HCT116 (cell line): ENCODE data around the gene MACROH2A1. TPM values are rescaled to one million over a fixed set of nuclear protein-coding genes. Genes with fewer than 3 reads are reported as not detected.

ENCODE experiments used
- ATAC-seq: fragments of 200-7000 bp; cut with Tn5 transposase; 2 replicates; pipeline ENCODE4 v1.9.1; 2020; ENCODE audit warnings: mild to moderate bottlenecking, moderate library complexity
- BruUV-seq: library from RNA; stranded (reverse); fragments of 400-500 nt; replicated peaks from 2 replicates; lab custom pipeline; 2021; lab: Mats Ljungman, UMichigan
- CTCF ChIA-PET: fragments of 300-600 bp; sonication (Branson Sonifier 250); formaldehyde crosslinking; loops from one replicate; lab custom pipeline; 2021; ENCODE audit warnings: antibody characterized with exemption; lab: Charles Lee
- POLR2A ChIA-PET: fragments of 300-600, 350-600 bp; sonication (Branson Sonifier 250); formaldehyde crosslinking; loops from one replicate; lab custom pipeline; 2021; ENCODE audit warnings: antibody characterized with exemption; lab: Charles Lee
- RAD21 ChIA-PET, 2 experiments: fragments of 300-600 bp; sonication (Branson Sonifier 250); formaldehyde crosslinking; loops; one replicate each; lab custom pipeline; 2023; ENCODE audit warnings: low total read pairs in 2 of 2; ENCODE audit not compliant: uncharacterized antibody in 2 of 2, unreplicated experiment in 2 of 2, low non-redundant PET in 1 of 2; lab: Charles Lee
- DNase-seq: peaks from one replicate; pipeline ENCODE4 v3.0.0-alpha.2; 2010; ENCODE audit warnings: low read depth, low spot score
- H2AFZ ChIP-seq: fragments of 200-600 bp; shearing (Covaris generic), sonication (generic); 2 replicates; pipeline ENCODE4 v1.6.1; 2017; ENCODE audit warnings: low read depth, mixed run types, mixed read lengths, antibody characterized with exemption, low read length; ENCODE audit not compliant: poor library complexity, severe bottlenecking
- H3K27ac ChIP-seq: 2 replicates; pipeline ENCODE4 v1.5.1; 2012; ENCODE audit warnings: low read depth, low read length
- H3K27me3 ChIP-seq: fragments of 200-600 bp; sonication (generic); 2 replicates; pipeline ENCODE4 v1.6.1; 2016; ENCODE audit warnings: mixed run types, low read length, mixed read lengths; ENCODE audit not compliant: insufficient read depth
- H3K36me3 ChIP-seq, 2 experiments: fragments of 200-500 bp in 1 of 2; fragments of 200-600 bp in 1 of 2; sonication (Bioruptor generic) in 1 of 2; sonication (generic) in 1 of 2; 2 replicates each; pipeline versions ENCODE4 v1.5.1 to v1.6.1; 2014 to 2016; ENCODE audit warnings: low read length in 2 of 2, inconsistent platforms in 1 of 2, mixed read lengths in 1 of 2, mixed run types in 1 of 2; ENCODE audit not compliant: insufficient read depth in 2 of 2, control insufficient read depth in 1 of 2
- H3K4me1 ChIP-seq, 2 experiments: fragments of 200-600 bp in 1 of 2; sonication (generic) in 1 of 2; 2 replicates each; pipeline versions ENCODE4 v1.5.1 to v1.6.1; 2012 to 2017; ENCODE audit warnings: low read length in 2 of 2, inconsistent platforms in 1 of 2, mild to moderate bottlenecking in 1 of 2, mixed read lengths in 1 of 2, mixed run types in 1 of 2, moderate library complexity in 1 of 2; ENCODE audit not compliant: insufficient read depth in 2 of 2, control insufficient read depth in 1 of 2
- H3K4me2 ChIP-seq: fragments of 200-600 bp; sonication (generic); 2 replicates; pipeline ENCODE4 v1.6.1; 2017; ENCODE audit warnings: mixed run types, low read length, mixed read lengths
- H3K4me3 ChIP-seq, 2 experiments: fragments of 200-600 bp in 1 of 2; sonication (generic) in 1 of 2; replicated peaks in 1 of 2; 2 replicates each; pipeline ENCODE4 v1.5.1; 2011 to 2016; ENCODE audit warnings: low read length in 2 of 2, control low read depth in 1 of 2, low read depth in 1 of 2, mild to moderate bottlenecking in 1 of 2, mixed read lengths in 1 of 2, mixed run types in 1 of 2
- H3K79me2 ChIP-seq: fragments of 200-600 bp; sonication (generic); 2 replicates; pipeline ENCODE4 v1.6.1; 2017; ENCODE audit warnings: mild to moderate bottlenecking, mixed run types, low read length, moderate library complexity, mixed read lengths; ENCODE audit not compliant: insufficient read depth
- H3K9ac ChIP-seq: fragments of 200-600 bp; sonication (generic); 2 replicates; pipeline ENCODE4 v1.6.1; 2016; ENCODE audit warnings: low read length, mixed read lengths
- H3K9me2 ChIP-seq: fragments of 200-600 bp; sonication (generic), shearing (Covaris generic); 2 replicates; pipeline ENCODE4 v1.6.1; 2017; ENCODE audit warnings: mixed run types, mild to moderate bottlenecking, moderate library complexity; ENCODE audit not compliant: insufficient read depth
- H3K9me3 ChIP-seq, 2 experiments: fragments of 200-500 bp in 1 of 2; fragments of 200-600 bp in 1 of 2; sonication (Bioruptor generic) in 1 of 2; sonication (generic) in 1 of 2; 2 replicates each; pipeline ENCODE4 v1.6.1; 2014 to 2017; ENCODE audit warnings: low read length in 2 of 2, mixed read lengths in 2 of 2, inconsistent platforms in 1 of 2, low read depth in 1 of 2, mild to moderate bottlenecking in 1 of 2, mixed run types in 1 of 2, moderate library complexity in 1 of 2; ENCODE audit not compliant: control insufficient read depth in 1 of 2, insufficient read depth in 1 of 2
- H4K20me1 ChIP-seq: fragments of 200-600 bp; sonication (generic), shearing (Covaris generic); 2 replicates; pipeline ENCODE4 v1.6.1; 2017; ENCODE audit warnings: mixed run types, mild to moderate bottlenecking, moderate library complexity; ENCODE audit not compliant: insufficient read depth
- ATF3 ChIP-seq: IDR thresholded peaks from 2 replicates; pipeline ENCODE4 v1.6.1; 2012
- CBX3 ChIP-seq: IDR thresholded peaks from 2 replicates; pipeline ENCODE4 v1.6.1; 2012; ENCODE audit warnings: low read depth
- CTCF ChIP-seq, 3 experiments: fragments of 200-600 bp in 1 of 3; sonication (generic) in 1 of 3; IDR thresholded peaks in 2 of 3; conservative IDR thresholded peaks in 1 of 3; 2 replicates each; pipeline ENCODE4 v1.5.1; 2012 to 2017; ENCODE audit warnings: low read depth in 2 of 3, low read length in 2 of 3, antibody characterized with exemption in 1 of 3, borderline replicate concordance in 1 of 3, control low read depth in 1 of 3, mild to moderate bottlenecking in 1 of 3, mixed read lengths in 1 of 3, mixed run types in 1 of 3, moderate library complexity in 1 of 3; ENCODE audit not compliant: insufficient read depth in 1 of 3
- ELF1 ChIP-seq: IDR thresholded peaks from 2 replicates; pipeline ENCODE4 v1.6.1; 2012; ENCODE audit warnings: low read depth, borderline replicate concordance
- EZH2 ChIP-seq: fragments of 200-600 bp; sonication (generic); IDR thresholded peaks from 2 replicates; pipeline ENCODE4 v1.6.1; 2017; ENCODE audit warnings: antibody characterized with exemption, mixed run types
- EZH2phosphoT487 ChIP-seq: fragments of 200-600 bp; IDR thresholded peaks from 2 replicates; pipeline ENCODE4 v1.6.1; 2018; ENCODE audit warnings: antibody characterized with exemption, borderline replicate concordance
- FOSL1 ChIP-seq: IDR thresholded peaks from 2 replicates; pipeline ENCODE4 v1.6.1; 2012; ENCODE audit warnings: low read depth
- MAX ChIP-seq: IDR thresholded peaks from 2 replicates; pipeline ENCODE4 v1.6.1; 2012
- POLR2A ChIP-seq: IDR thresholded peaks from 2 replicates; pipeline ENCODE4 v1.7.0; 2011; ENCODE audit warnings: borderline replicate concordance; ENCODE audit not compliant: insufficient read depth, insufficient read length; ENCODE audit errors: extremely low read depth
- POLR2AphosphoS5 ChIP-seq: IDR thresholded peaks from 2 replicates; pipeline ENCODE4 v1.6.1; 2011; ENCODE audit warnings: mild to moderate bottlenecking, low read depth, low read length, moderate library complexity
- RAD21 ChIP-seq: IDR thresholded peaks from 2 replicates; pipeline ENCODE4 v1.6.1; 2012; ENCODE audit warnings: low read depth, mild to moderate bottlenecking
- SRF ChIP-seq: IDR thresholded peaks from 2 replicates; pipeline ENCODE4 v1.6.1; 2012; ENCODE audit warnings: low read depth
- TCF7L2 ChIP-seq: IDR thresholded peaks from 2 replicates; pipeline ENCODE4 v1.7.0; 2011; ENCODE audit warnings: borderline replicate concordance, inconsistent platforms; ENCODE audit not compliant: insufficient read depth, insufficient read length; ENCODE audit errors: extremely low read depth
- ZBTB33 ChIP-seq: IDR thresholded peaks from 2 replicates; pipeline ENCODE4 v1.6.1; 2011; ENCODE audit warnings: mild to moderate bottlenecking, low read length, moderate library complexity; ENCODE audit not compliant: insufficient replicate concordance; ENCODE audit errors: extremely low read depth
- ZFX ChIP-seq: fragments of 450-650 bp; IDR thresholded peaks from 2 replicates; pipeline ENCODE4 v1.6.1; 2017
- intact Hi-C: fragments of 100-400 bp; cut with micrococcal nuclease; formaldehyde crosslinking; loops from 2 replicates; pipeline ENCODE4 v1.10.0; 2022
- total RNA-seq: library from RNA; stranded (reverse); gene quantifications from one replicate; pipeline ENCODE4 v1.2.1, GENCODE V29; 2021; ENCODE audit not compliant: unreplicated experiment

The MACROH2A1 gene
- total RNA-seq, 1 experiment from 2014 or later = 218 TPM

- BruUV-seq = no TSS peak
- no peaks in the 10 kb centered on the region for H3K9me2 ChIP-seq
- ChIA-PET RAD21 (no interaction called here), POLR2A (no interaction called here), CTCF (no interaction called here)
- intact Hi-C loops = no loop called here
- no peak for ATAC-seq
- H3K4me1 ChIP-seq = peaks cover 0 to 9% of the 10 kb centered on the region in 2 experiments; a peak in 2 of 4 replicates
- DNase-seq = no peak
- no peaks in the 10 kb centered on the region for H3K79me2 ChIP-seq
- H3K4me2 ChIP-seq = no peak overlapping the region
- no peaks in the 10 kb centered on the region for H3K27me3 ChIP-seq
- no peak overlapping the region for H3K4me3 ChIP-seq
- H3K36me3 ChIP-seq = no peaks in the 10 kb centered on the region
- TF ChIP-seq CBX3 = no peak
- no peak for TF ChIP-seq FOSL1
- no peak for TF ChIP-seq MAX
- no peak for TF ChIP-seq POLR2A
- TF ChIP-seq ELF1 = no peak
- no peak for TF ChIP-seq SRF
- no peaks in the 10 kb centered on the region for H3K9me3 ChIP-seq
- H4K20me1 ChIP-seq = no peaks in the 10 kb centered on the region
- no peak overlapping the region for H3K27ac ChIP-seq
- no peak overlapping the region for H2AFZ ChIP-seq
- H3K9ac ChIP-seq = no peak overlapping the region
Observed at GRCh38 chr5:135429301-135430134, 30.5 kb upstream of the MACROH2A1 start.

GRCh38 chr5:135428586-135428985 is 29.6 kb upstream of the MACROH2A1 start:
- ChIA-PET POLR2A (no interaction called here), CTCF (no interaction called here), RAD21 (no interaction called here)
- Histone ChIP-seq H3K36me3 (no peaks in the 10 kb centered on the region), H3K27ac (no peak overlapping the region), H3K79me2 (no peaks in the 10 kb centered on the region), H3K4me1 (peaks cover 2 to 13% of the 10 kb centered on the region in 2 experiments; a peak in 3 of 4 replicates), H4K20me1 (no peaks in the 10 kb centered on the region), H2AFZ (no peak overlapping the region), H3K4me2 (no peak overlapping the region), H3K4me3 (no peak overlapping the region), H3K9me2 (no peaks in the 10 kb centered on the region), H3K27me3 (no peaks in the 10 kb centered on the region), H3K9me3 (no peaks in the 10 kb centered on the region), H3K9ac (no peak overlapping the region)
- intact Hi-C loops = no loop called here
- no peak for ATAC-seq
- DNase-seq = no peak
- BruUV-seq = no TSS peak
- TF ChIP-seq RAD21 (no peak), ZFX (no peak), TCF7L2 (no peak), EZH2 (no peak), MAX (no peak), POLR2A (no peak), POLR2AphosphoS5 (no peak), ZBTB33 (no peak), ELF1 (no peak), ATF3 (no peak), EZH2phosphoT487 (no peak), CTCF (IDR thresholded peaks at IDR 0.05 in 2 of 3, conservative IDR thresholded peaks at IDR 0.05 in 1 of 3; ENCODE audit: borderline replicate concordance in 1 of 3, insufficient read depth in 1 of 3, low read depth in 2 of 3, low read length in 2 of 3) (no peak)
